Endothelial cell (in vitro differentiated cells): ENCODE results near the gene OR10A5. TPM values are rescaled to one million over a fixed set of nuclear protein-coding genes. Genes with fewer than 3 reads are reported as not detected.

Experiments
- DNase-seq: peaks from one replicate; pipeline ENCODE4 v3.0.0; 2021; ENCODE audit warnings: low spot score
- H3K27ac Mint-ChIP-seq: one replicate; pipeline ENCODE4 v1.8.0; 2021; ENCODE audit warnings: mixed read lengths, inconsistent platforms; ENCODE audit not compliant: unreplicated experiment
- H3K27me3 Mint-ChIP-seq: one replicate; pipeline ENCODE4 v1.8.0; 2021; ENCODE audit warnings: mild to moderate bottlenecking, moderate library complexity, mixed read lengths, inconsistent platforms; ENCODE audit not compliant: unreplicated experiment
- H3K36me3 Mint-ChIP-seq: one replicate; pipeline ENCODE4 v1.8.0; 2021; ENCODE audit warnings: mild to moderate bottlenecking, low read depth, mixed read lengths, inconsistent platforms; ENCODE audit not compliant: unreplicated experiment
- H3K4me1 Mint-ChIP-seq: one replicate; pipeline ENCODE4 v1.8.0; 2021; ENCODE audit warnings: mild to moderate bottlenecking, mixed read lengths, inconsistent platforms; ENCODE audit not compliant: unreplicated experiment
- H3K4me3 Mint-ChIP-seq: one replicate; pipeline ENCODE4 v1.8.0; 2021; ENCODE audit warnings: mild to moderate bottlenecking, mixed read lengths, inconsistent platforms; ENCODE audit not compliant: unreplicated experiment
- H3K9me3 Mint-ChIP-seq: one replicate; pipeline ENCODE4 v1.8.0; 2021; ENCODE audit warnings: mixed read lengths, inconsistent platforms; ENCODE audit not compliant: unreplicated experiment
- total RNA-seq: library from RNA; stranded (reverse); fragmentation: NEBNext Ultra II Directional; extraction: Animal tissue kit (Norgen Biotek cat#: 25700); gene quantifications from one replicate; pipeline ENCODE4 v1.2.1, GENCODE V29; 2021; ENCODE audit not compliant: unreplicated experiment
- TF ChIP-seq, protein P1 (sequence below): fragments of 200-600 bp; sonication (generic); IDR thresholded peaks from one replicate; pipeline ENCODE4 v1.5.0; 2021; ENCODE audit warnings: antibody characterized with exemption; ENCODE audit not compliant: unreplicated experiment

Gene OR10A5
- total RNA-seq, 1 donor from 2014 or later = not detected

DNA sequence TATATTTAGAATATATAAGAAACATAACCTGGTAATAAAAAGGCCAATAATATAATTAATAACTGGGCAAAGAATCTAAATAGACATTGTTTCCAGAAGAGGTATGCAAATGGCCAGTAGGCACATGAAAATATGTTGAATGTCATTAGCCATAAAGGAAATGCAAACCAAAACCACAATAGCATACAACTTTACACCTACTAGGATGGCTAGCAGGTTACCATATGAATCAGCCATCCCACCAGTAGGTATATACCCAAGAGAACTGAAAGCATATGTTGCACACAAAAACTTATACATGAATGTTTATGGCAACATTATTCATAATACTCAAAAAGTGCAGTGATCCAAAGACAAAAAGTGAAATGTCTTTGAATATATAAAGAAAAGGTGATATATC is 49.5 kb downstream of the OR10A5 start:
- Mint-ChIP-seq H3K4me3 (no peak overlapping the region), H3K27ac (no peak overlapping the region), H3K36me3 (no peaks in the 10 kb centered on the region), H3K4me1 (peaks cover 2% of the 10 kb centered on the region), H3K9me3 (no peaks in the 10 kb centered on the region), H3K27me3 (peaks cover 1% of the 10 kb centered on the region)
- TF ChIP-seq, protein P1, sequence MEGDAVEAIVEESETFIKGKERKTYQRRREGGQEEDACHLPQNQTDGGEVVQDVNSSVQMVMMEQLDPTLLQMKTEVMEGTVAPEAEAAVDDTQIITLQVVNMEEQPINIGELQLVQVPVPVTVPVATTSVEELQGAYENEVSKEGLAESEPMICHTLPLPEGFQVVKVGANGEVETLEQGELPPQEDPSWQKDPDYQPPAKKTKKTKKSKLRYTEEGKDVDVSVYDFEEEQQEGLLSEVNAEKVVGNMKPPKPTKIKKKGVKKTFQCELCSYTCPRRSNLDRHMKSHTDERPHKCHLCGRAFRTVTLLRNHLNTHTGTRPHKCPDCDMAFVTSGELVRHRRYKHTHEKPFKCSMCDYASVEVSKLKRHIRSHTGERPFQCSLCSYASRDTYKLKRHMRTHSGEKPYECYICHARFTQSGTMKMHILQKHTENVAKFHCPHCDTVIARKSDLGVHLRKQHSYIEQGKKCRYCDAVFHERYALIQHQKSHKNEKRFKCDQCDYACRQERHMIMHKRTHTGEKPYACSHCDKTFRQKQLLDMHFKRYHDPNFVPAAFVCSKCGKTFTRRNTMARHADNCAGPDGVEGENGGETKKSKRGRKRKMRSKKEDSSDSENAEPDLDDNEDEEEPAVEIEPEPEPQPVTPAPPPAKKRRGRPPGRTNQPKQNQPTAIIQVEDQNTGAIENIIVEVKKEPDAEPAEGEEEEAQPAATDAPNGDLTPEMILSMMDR = no peak
- DNase-seq = no peak

Other genes with a start within 250 kb of the OR10A5 start
- gene RRP8, start 242.1 kb upstream of the OR10A5 start, total RNA-seq = 14.6 TPM
- 183 TPM for gene ILK, start 241.9 kb upstream of the OR10A5 start, total RNA-seq
- 62.2 TPM for gene TAF10, start 233.5 kb upstream of the OR10A5 start, total RNA-seq
- 52.9 TPM for gene TPP1, start 226.3 kb upstream of the OR10A5 start, total RNA-seq
- 156 TPM for gene DCHS1, start 189.9 kb upstream of the OR10A5 start, total RNA-seq
- 44.8 TPM for gene MRPL17, start 162.3 kb upstream of the OR10A5 start, total RNA-seq
- gene OR2AG2, start 73.7 kb upstream of the OR10A5 start, total RNA-seq = 0.26 TPM
- gene OR2AG1, start 62.7 kb upstream of the OR10A5 start, total RNA-seq = not detected
- 0.51 TPM for gene OR6A2, start 46.0 kb upstream of the OR10A5 start, total RNA-seq
- not detected for gene OR10A2, start 17.4 kb downstream of the OR10A5 start, total RNA-seq
- not detected for gene OR10A4, start 30.9 kb downstream of the OR10A5 start, total RNA-seq
- 0.64 TPM for gene OR2D2, start 46.8 kb downstream of the OR10A5 start, total RNA-seq
- gene OR2D3, start 75.3 kb downstream of the OR10A5 start, total RNA-seq = not detected
- 7.0 TPM for gene ZNF215, start 80.7 kb downstream of the OR10A5 start, total RNA-seq
- gene ZNF214, start 174.7 kb downstream of the OR10A5 start, total RNA-seq = 2.4 TPM
- gene NLRP14, start 174.8 kb downstream of the OR10A5 start, total RNA-seq = 0.13 TPM
- gene RBMXL2, start 243.3 kb downstream of the OR10A5 start, total RNA-seq = not detected